GM23338 (cell line): ENCODE results near the gene BAIAP2. TPM values are rescaled to one million over a fixed set of nuclear protein-coding genes. Genes with fewer than 3 reads are reported as not detected.

Source experiments
- CREB1 ChIP-seq: fragments of 250-450 bp; sonication (Bioruptor Pico); IDR thresholded peaks from 2 replicates; pipeline ENCODE4 v1.5.0; 2020; ENCODE audit warnings: low read depth, mild to moderate bottlenecking, moderate library complexity
- ETS1 ChIP-seq: IDR thresholded peaks from 2 replicates; pipeline ENCODE4 v1.6.1; 2016; ENCODE audit warnings: antibody characterized with exemption
- EZH2 ChIP-seq: fragments of 200-600 bp; sonication (generic); IDR thresholded peaks from one replicate; pipeline ENCODE4 v1.8.0; 2017; ENCODE audit warnings: antibody characterized with exemption, mild to moderate bottlenecking, low read depth; ENCODE audit not compliant: unreplicated experiment
- EZH2phosphoT487 ChIP-seq: fragments of 200-600 bp; sonication (generic); IDR thresholded peaks from one replicate; pipeline ENCODE4 v1.8.1; 2018; ENCODE audit warnings: antibody characterized with exemption; ENCODE audit not compliant: unreplicated experiment
- JUNB ChIP-seq: IDR thresholded peaks from one replicate; pipeline ENCODE4 v1.6.1; 2016; ENCODE audit warnings: antibody characterized with exemption; ENCODE audit not compliant: unreplicated experiment
- POLR2AphosphoS5 ChIP-seq: IDR thresholded peaks from 2 replicates; pipeline ENCODE4 v1.6.1; 2016; ENCODE audit warnings: antibody characterized with exemption, low read depth
- STAT1 ChIP-seq: IDR thresholded peaks from one replicate; pipeline ENCODE4 v1.6.1; 2016; ENCODE audit warnings: antibody characterized with exemption; ENCODE audit not compliant: unreplicated experiment
- ZNF114 ChIP-seq: fragments of 250-450 bp; sonication (Bioruptor Pico); IDR thresholded peaks from 2 replicates; pipeline ENCODE4 v1.5.0; 2020; ENCODE audit warnings: mild to moderate bottlenecking, moderate library complexity
- polyA plus RNA-seq: library from polyadenylated mRNA; unstranded; fragments of >200 nt; fragmentation: Nextera tagmentation; extraction: Ambion mirVana; gene quantifications from 2 replicates; pipeline ENCODE4 v1.2.1, GENCODE V29; 2016
- total RNA-seq: library from RNA; depleted of rRNA; stranded (reverse); fragments of >200 nt; shearing (Covaris generic); gene quantifications from 2 replicates; pipeline ENCODE4 v1.2.3, GENCODE V29; 2014
- TF ChIP-seq, protein P1 (sequence below): fragments of 250-450 bp; sonication (Bioruptor Pico); IDR thresholded peaks from 2 replicates; pipeline ENCODE4 v1.5.0; 2020; ENCODE audit warnings: mild to moderate bottlenecking, moderate library complexity

The BAIAP2 gene
- total and polyA plus RNA-seq, 2 experiments from 2014 or later, result 21.7 to 22.7 TPM

DNA sequence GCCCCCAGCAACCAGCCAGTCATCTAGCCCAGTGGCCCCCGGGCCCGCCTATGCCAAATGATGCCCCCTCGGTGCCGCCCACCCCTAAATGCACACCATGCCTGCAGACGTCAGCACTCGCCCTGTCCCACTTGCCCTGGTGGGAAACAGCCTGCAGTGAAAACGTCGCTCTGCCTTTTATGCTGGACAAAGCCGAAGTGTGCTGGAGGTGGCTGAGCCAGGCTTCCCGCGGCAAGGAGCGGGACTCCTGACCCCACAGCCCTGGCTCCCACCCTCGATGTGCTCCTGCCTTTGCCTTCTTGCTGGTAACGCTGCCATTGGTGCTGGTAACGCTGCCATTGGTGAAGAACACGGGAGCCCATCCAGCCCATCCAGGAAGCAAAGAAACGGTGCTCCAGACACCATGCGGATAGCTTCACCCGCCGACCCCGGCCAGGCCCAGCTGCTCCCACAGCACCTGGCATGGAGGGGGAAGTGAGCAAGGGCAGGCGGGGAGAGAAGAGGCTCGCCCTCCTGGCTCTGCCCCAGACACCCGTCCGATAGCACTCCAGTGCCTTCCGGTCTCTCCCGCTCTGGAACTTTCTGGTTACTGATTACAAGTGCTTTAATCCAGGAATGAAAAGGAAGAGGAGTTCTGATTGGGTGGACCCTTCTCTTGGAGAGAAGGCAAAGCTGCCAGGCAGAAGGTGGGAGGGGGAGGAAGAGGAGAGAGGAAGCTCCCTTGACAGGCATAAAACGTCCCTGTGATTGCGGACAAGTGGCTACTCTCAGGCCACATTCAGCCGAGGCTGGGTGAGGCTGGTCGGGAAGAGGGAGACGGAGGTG, 4.0 kb upstream of the BAIAP2 start (continued):
- TF ChIP-seq, protein P1, sequence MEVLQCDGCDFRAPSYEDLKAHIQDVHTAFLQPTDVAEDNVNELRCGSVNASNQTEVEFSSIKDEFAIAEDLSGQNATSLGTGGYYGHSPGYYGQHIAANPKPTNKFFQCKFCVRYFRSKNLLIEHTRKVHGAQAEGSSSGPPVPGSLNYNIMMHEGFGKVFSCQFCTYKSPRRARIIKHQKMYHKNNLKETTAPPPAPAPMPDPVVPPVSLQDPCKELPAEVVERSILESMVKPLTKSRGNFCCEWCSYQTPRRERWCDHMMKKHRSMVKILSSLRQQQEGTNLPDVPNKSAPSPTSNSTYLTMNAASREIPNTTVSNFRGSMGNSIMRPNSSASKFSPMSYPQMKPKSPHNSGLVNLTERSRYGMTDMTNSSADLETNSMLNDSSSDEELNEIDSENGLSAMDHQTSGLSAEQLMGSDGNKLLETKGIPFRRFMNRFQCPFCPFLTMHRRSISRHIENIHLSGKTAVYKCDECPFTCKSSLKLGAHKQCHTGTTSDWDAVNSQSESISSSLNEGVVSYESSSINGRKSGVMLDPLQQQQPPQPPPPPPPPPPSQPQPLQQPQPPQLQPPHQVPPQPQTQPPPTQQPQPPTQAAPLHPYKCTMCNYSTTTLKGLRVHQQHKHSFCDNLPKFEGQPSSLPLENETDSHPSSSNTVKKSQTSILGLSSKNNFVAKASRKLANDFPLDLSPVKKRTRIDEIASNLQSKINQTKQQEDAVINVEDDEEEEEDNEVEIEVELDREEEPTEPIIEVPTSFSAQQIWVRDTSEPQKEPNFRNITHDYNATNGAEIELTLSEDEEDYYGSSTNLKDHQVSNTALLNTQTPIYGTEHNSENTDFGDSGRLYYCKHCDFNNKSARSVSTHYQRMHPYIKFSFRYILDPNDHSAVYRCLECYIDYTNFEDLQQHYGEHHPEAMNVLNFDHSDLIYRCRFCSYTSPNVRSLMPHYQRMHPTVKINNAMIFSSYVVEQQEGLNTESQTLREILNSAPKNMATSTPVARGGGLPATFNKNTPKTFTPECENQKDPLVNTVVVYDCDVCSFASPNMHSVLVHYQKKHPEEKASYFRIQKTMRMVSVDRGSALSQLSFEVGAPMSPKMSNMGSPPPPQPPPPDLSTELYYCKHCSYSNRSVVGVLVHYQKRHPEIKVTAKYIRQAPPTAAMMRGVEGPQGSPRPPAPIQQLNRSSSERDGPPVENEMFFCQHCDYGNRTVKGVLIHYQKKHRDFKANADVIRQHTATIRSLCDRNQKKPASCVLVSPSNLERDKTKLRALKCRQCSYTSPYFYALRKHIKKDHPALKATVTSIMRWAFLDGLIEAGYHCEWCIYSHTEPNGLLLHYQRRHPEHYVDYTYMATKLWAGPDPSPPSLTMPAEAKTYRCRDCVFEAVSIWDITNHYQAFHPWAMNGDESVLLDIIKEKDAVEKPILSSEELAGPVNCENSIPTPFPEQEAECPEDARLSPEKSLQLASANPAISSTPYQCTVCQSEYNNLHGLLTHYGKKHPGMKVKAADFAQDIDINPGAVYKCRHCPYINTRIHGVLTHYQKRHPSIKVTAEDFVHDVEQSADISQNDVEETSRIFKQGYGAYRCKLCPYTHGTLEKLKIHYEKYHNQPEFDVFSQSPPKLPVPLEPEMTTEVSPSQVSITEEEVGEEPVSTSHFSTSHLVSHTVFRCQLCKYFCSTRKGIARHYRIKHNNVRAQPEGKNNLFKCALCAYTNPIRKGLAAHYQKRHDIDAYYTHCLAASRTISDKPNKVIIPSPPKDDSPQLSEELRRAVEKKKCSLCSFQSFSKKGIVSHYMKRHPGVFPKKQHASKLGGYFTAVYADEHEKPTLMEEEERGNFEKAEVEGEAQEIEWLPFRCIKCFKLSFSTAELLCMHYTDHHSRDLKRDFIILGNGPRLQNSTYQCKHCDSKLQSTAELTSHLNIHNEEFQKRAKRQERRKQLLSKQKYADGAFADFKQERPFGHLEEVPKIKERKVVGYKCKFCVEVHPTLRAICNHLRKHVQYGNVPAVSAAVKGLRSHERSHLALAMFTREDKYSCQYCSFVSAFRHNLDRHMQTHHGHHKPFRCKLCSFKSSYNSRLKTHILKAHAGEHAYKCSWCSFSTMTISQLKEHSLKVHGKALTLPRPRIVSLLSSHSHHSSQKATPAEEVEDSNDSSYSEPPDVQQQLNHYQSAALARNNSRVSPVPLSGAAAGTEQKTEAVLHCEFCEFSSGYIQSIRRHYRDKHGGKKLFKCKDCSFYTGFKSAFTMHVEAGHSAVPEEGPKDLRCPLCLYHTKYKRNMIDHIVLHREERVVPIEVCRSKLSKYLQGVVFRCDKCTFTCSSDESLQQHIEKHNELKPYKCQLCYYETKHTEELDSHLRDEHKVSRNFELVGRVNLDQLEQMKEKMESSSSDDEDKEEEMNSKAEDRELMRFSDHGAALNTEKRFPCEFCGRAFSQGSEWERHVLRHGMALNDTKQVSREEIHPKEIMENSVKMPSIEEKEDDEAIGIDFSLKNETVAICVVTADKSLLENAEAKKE (CRISPR knock-in tag), result no peak
- TF ChIP-seq CREB1 (CRISPR knock-in tag) (no peak), EZH2 (no peak), POLR2AphosphoS5 (no peak), ZNF114 (CRISPR knock-in tag) (no peak), STAT1 (no peak), EZH2phosphoT487 (no peak), JUNB (no peak), ETS1 (no peak)
